Glomerular endothelial cell (primary cell): ENCODE measurements around the gene SLC30A1. TPM values are rescaled to one million over a fixed set of nuclear protein-coding genes. Genes with fewer than 3 reads are reported as not detected.
"Not testable (repeated sequence)": the region's sequence is repeated elsewhere in the genome, so short reads cannot be mapped to it uniquely, and the experiment has no call there.

Experiments
- DNase-seq: peaks from one replicate; pipeline ENCODE4 v3.0.0-alpha.2; 2011; ENCODE audit warnings: low read depth, low spot score; ENCODE audit errors: extremely low read depth
- total RNA-seq: library from RNA; depleted of rRNA; stranded (reverse); fragments of >200 nt; gene quantifications from 2 replicates; pipeline ENCODE4 v1.2.3, GENCODE V29; 2015

Gene SLC30A1
- total RNA-seq, 1 donor from 2014 or later = 17.3 TPM

DNA sequence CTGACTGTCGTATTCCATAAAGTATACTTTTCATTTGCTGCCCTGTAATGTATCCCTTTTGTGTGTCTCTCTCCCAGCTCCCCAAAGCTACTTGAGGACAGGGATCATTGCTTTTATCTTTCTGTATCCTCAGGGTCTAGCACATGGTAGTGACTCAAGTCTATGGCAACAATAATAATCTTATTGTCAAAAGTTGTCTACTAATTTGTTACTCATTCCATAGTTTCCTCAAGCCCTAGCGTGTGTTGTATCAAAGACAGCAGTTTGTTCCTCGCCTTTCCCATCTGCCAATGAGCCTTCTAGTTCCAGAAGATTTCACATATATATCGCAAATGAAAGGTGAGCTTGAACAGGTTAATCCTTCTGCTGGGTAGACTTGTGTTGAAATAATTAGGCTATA lies 9.8 kb upstream of the SLC30A1 start:
- DNase-seq = no peak

DNA sequence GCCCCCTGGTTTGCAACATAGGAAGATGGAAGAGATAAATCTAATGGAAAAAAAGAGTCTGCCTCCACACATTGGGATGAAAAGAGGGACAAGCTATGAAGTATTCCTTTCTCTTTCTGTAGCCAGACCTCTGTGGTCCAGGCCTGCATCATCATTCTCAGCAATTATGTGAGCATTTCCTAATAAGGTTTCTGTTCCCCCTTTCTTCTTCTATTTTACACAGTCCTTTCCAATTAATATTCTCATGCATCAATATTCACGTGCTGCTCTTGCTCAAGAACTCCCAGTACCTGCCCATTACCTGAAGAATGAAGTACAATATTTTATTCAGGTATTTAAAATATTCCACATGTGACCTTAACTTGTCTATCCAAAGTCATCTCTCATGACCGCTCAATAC lies 8.2 kb upstream of the SLC30A1 start:
- no peak for DNase-seq

DNA sequence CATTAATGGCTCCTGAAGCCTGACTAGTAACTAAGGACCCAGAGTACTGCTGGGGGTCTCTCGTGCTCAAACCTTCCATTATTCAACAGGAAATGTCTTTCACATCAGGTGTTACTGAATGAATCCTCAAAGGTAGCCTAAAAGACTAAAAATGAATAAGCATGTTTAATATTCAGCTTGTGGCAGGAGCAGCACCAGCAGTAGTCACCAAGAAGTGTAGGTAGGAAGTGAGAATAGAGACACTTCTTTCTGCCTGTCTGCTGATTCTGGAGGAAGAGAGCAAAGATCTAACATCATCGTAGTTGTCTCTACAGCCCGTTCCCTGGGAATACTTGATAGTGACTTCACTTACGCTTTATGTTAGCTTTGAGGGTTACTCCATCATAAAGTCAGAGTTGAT lies 7.6 kb upstream of the SLC30A1 start:
- no peak for DNase-seq

DNA sequence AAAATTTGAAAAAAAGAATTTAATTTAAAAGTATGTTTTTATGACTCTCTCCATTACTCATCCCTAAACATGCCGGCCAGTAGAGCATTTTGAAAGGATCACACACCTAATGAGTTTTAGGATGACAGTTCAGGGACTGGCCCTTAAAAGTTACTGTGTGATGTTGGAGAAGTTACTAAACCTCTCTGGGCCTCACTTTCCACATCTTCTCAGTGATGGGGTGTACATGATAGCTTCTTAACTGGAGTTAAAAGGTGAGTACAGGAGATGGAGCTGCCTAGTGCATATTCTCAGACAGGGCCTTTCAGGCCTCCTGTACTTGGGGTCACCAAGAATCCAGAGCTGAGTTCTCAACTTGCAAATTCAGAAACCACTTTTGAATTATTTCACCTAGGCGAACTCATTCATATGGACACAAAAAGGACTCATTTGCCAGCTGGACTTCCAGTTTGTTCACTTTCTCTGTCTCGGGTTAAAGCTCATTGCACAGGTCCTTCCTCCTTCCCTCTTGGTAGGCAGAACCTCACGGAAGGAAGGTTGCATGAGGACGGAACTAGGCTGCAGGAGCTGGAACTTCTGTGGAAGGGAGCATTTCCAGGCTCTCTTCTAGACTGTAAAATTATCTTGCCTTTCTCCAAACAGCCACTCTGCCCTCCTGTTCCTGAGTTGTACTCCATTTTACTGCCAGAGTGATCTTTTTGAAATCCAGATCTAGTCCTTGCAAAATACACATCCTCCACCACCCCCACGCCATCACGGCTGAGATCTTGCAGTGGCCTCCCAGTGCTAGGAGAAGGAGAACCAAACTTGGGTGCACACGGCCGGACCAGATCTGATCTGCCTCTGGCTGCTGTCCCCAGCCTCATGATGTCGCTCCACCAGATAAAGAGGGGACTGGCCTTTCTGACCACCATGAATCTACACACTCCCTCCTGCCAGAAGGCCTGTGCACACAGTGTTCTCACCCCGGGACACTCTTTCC lies 4.3 kb upstream of the SLC30A1 start:
- DNase-seq = no peak

DNA sequence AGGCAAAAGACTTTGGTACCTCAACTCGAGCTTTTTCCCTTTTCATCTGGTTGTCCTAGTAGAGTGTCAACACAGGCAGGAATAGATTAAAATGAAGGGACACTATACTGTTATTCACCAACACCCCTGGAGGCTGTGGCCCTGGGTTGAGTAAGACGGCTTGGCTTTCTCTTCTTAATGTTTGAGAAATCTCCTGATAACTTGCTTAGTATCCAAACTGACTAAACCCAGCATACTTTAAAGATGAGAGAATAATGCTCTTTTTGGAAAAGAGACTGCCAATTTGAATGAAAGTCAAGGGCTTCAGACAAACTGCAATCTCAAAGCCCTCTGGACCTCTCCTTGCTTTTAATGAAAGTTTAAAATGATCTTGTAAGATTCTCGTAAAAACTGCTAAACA lies 2.6 kb upstream of the SLC30A1 start:
- no peak for DNase-seq

DNA sequence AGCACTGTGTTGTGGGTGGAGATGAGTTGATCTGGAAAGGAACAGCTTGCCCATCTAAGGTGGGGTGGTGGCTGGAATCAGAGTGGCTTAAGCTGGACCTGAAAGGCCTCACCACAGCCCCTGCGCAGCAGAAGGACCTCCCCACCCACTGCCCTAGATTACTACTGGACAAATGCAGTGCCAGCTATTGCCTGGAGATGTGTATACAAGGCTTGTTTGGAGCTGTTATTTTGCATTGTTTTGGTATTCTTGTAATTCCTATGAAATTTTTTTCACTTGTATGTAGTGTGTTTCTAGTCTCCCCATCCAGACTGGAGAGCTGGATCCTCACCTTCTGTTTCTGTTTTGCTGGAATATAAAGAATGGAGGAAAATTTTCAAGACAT lies 1.3 kb upstream of the SLC30A1 start:
- no peak for DNase-seq

DNA sequence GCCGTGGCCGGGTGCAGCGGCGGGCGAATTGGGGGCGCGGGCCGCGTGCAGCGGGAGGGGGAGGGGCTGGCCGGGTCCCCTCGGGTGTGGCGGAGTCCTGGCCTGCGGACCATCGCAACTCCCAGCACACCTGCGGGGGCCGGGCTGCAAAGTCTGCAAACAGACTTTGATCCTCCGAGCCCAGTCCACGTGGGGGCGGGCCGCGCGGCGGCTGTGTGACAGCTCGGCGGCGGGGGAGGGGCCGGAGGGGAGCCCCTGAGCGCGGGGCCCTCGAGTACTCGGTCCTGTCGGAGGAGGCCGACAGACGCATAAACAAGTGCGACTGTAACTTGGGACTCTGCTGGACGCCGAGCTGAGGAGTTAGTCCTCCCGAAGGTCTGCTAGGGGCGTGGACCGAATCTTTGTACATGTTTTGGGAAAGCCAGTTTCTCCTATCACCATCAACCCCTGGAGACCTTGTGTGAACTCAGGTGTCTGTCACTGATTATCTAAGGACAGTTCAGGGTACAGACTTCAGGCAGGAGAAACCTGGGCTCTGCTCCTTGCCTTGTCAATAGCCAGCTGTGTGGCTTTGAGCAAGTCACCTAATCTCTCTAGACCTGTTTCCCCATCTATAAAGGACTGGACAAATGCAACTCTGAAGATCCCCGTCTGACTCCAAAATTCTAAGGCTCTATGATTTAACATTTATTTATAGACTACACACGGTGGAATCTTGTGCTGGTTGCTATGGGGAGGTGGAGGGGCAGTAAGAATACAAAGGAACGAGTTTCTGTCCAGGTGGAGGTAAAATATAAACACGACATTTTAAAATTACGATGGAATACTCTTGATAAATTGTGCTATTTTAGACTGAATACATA lies 710 bp upstream of the SLC30A1 start:
- DNase-seq = no peak

DNA sequence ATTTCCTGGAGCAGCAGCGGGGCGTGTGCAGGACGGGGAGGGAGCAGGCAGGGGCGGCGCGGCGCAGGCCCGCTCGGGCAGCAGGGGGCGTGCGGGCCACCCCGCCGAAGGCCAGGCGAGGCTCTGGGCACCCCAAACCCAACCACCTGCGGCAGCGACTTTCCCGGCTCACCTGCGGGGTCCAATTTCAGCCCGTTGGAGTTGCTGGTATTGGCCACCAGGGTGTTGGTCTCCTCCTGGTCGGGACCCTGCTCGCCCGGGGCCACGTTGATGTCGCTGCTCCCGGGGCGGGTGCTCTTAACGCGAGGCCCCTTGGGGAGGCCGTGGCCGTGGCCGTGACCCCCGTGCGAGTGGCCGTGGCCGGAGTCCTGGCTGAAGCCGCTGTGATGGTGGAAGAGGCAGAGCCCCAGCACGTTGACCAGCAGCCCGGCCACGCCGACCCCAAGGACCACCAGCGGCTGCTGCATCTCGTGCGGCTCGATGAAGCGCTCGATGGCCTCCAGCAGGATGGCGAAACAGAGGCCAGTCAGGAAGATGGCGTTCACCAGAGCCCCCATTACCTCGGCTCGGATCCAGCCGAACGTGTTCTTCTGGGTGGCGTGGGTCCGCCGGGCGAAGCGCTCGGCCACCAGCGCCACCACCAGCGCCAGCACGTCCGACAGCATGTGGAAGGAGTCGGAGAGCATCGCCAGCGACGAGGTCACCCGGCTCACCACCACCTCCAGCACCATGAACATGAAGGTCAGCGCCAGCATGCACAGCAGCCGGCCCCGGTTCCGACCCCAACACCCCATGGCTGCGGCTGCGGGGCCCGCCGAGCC lies 932 bp downstream of the SLC30A1 start:
- no peak for DNase-seq

DNA sequence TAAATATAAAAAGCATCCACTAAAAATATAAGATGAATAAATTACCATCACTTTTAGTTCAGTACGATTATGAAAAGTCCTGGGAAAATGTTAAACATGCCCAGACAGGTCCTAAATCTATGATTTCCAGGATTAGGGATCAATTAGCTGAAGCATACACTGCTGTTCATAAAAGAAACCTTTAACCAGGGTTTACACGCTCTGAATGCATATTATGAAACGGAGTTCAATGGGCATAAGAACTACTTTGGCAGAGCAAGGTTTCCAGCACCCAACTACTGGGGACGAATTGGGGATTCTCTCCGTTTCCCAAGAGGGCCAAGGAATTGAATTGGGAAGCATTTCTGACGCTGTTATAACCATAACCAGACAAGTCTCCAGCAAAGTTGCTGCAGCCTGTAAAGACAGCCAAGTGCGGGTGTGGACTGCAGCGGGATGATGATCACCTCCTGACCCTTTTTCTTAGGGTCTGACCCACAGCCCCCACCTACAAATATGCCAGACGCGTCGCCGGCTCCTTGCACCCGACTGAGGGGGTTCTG lies 1.6 kb downstream of the SLC30A1 start:
- DNase-seq = no peak

DNA sequence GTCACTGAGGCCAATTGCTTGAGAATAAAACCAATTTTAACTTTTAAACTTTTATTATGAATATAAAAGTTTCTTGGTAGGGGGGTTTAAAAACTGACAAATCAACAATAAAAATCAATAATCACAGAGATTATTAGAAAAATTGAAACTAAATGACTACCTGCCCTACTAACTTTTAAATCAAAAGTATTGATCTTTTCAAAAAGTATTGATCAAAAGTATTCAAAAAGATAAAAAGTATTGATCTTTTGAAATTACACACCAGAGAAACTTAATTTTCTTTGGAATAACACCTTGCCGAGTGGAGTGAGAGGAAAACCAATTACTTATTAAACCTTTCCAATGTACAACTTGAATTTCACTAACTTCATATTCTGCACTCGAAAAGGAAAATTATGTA lies 2.2 kb downstream of the SLC30A1 start:
- DNase-seq = no peak

DNA sequence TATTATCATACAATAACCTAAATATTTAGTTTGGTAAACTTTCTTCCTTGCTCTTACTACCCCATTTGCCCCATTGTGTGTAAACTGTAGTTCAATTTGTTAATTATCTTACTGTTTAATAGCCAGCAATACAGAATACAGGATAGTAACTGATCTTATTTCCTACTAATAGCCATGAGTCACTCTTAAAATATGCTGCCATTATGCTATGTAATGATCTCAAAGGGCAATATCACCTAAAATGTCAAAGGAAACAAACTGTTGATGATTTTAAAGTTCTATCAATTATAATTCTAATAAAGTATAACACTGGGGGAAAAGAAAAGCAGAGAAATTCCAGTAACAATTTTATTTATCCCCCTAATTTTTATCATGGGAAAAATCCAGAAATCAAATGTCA lies 4.3 kb downstream of the SLC30A1 start:
- DNase-seq = no peak

DNA sequence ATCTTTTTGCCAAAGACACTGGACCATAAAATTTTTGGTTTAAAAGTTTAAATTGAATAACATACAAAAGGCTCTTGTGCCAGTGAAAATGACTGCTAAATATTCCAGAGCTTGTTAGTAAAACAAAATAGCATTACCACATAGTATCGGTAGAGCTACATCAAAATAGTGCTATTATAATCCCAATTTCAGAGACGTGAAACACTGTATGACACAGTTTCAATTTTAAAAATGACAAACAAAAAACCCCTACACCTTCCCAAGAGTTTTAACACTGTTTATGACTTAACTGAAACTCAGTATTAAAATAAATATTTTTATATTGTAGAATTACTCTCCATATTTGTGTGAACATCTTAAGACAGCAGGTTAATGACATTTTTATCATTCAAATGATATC lies 7.0 kb downstream of the SLC30A1 start:
- no peak for DNase-seq

DNA sequence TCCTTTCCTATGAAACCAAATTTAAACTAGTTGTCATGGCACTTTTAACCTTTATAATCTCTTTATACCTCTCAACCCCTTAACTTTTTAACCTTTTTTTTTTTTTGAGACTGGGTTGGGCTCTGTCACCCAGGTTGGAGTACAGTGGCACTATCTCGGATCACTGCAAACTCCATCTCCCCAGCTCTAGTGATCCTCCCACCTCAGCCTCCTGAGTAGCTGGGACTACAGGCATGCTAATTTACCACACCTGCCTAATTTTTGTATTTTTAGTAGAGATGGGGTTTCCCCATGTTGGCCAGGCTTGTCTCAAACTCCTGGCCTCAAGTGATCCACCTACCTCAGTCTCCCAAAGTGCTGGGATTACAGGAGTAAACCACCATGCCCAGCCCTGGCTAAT lies 8.6 kb downstream of the SLC30A1 start:
- not testable (repeated sequence) for DNase-seq

DNA sequence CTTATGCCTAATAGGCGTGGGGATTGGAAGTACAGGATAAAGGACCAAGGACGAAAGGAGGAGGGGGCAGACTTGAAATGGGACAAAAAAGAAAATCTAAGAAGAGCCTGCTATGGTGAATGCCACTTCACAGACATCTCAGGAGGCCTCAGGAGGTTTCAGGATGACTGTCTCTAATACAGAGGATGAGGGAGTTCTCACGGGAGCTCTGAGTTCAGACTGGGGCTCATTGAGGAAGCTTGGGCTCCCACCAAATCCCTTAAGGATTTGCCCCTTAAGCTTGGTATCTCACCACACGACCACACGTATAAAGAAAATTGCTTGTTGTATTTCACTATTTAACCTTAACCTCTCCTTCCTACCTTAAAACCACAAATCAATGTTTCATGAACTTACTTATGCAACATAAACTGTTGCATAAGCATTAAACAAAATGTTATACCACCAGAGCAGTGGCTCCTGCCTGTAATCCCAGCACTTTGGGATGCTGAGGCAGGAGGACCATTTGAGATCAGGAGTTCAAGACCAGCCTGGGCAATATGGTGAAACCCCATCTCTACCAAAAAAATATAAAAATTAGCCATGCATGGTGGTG lies 12.4 kb downstream of the SLC30A1 start:
- DNase-seq = no peak

DNA sequence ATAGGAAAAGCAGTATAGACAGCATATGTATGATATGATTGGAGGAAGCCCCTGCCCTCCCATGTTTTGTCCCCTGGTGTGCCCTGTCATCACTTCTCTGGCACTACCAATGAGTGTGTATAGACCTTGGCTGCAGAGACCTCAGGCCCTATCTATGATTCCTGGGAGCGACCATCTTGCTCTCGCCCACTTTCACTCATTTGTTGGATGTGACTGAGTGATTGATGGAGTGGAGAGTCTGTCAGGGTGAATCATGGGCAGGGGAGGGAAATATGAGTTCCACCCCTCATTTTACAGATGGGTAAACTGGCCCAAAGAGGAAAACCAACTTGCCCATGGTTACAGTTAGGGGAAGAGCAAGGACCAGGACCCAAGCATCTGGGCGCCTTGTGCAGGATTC lies 14.9 kb downstream of the SLC30A1 start:
- no peak for DNase-seq

DNA sequence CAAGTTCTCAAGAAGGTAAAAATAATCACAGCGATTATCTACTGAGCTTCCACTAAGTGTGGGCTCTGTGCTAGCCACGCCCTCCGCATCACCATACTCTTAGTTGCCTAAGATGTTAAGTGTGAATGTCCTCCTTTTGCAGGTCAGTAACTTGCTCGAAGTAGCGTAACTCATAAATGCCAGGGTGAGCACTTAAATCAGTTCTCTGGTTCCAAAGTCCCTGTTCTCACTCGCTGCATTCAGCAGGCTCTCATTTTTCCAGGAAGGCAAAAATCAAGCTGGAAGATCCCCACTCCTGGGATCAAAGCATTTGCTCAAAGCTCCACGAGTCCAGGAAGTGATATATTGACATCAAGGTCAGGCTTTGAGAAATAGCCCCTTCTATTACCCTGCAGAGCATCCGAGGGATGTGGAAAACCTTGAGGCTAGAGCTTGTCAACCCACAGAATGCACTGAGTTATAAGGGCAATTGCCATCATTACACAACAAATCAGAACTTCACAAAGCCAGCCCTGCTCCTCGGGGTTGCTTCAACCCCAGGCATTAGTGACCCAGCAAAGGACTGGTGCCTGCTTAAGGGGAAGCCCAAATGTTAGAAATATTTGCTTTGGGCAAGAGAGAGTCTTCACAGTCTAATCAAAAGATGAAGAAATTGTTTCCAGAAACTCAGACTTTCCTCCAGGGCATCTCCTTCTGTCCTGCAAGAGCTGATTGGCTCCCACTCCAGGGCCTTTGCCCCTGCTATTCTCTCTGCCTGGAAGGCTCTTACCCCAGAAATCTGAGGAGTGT lies 19.5 kb downstream of the SLC30A1 start:
- no peak for DNase-seq

DNA sequence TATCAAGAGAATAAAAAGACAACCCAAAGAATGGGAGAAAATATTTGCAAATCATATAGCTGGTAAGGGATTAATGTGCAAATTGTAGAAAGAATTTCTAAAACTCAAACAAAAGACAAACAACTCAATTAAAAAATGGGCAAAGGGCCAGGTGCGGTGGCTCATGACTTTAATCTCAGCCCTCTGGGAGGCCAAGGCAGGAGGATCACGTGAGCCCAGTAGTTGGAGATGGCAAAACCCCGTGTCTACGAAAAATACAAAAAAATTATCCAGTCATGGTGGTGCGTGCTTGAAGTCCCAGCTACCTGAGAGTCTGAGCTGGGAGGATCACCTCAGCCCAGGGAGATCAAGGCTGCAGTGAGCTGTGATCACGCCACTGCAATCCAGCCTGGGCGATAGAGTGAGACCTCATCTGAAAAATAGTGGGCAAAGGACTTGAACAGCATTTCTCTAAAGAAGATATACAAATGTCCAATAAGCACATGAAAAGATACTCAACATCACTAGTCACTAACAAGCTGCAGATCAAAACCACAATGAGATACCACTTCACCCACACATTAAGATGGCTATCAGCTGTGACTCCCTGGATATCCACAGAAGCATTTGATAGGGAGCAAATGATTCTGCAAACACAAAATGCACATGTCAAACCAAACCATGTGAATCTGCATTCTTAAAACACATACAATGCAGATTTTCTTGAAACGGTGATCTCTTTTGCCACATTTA lies 20.9 kb downstream of the SLC30A1 start:
- no peak for DNase-seq

DNA sequence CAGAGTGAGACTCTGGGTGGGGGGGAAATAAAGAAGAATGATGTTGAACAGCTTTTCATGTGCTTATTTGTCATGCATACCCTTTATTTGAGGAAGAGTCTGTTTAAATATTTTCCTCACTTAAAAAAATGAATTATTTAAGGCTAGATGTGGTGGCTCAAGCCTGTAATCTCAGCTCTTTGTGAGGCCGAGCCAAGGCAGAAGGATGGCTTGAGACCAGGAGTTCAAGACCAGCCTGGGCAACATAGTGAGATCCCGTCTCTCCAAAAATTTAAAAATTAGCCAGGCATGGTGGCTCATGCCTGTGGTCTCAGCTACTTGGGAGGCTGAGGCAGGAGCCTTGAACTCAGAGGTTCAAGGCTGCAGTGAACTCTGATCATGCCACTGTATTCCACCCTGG lies 25.4 kb downstream of the SLC30A1 start:
- DNase-seq = no peak
